Measurements from ENCODE around the gene SMAD5.

The SMAD5 gene

GRCh38 chr5:136212252-136212721 lies 79.6 kb downstream of the SMAD5 start:
- TF ChIP-seq POLR2AphosphoS5 (IDR thresholded peaks at IDR 0.05; ENCODE audit: low read depth, low read length): no peak
- TF ChIP-seq POLR2A (IDR thresholded peaks at IDR 0.05; ENCODE audit: low read depth, low read length): no peak
- peak; percentile 81 for FAIRE-seq
- DNase-seq (ENCODE audit: insufficient read length): peak; percentile 53

- TF ChIP-seq TAF1 (IDR thresholded peaks at IDR 0.05; ENCODE audit: borderline replicate concordance, low read depth, low read length) (no peak), POLR2AphosphoS5 (IDR thresholded peaks at IDR 0.05; ENCODE audit: low read depth, low read length) (no peak), POLR2A (IDR thresholded peaks at IDR 0.05; ENCODE audit: low read depth, low read length) (no peak)
- DNase-seq (ENCODE audit: insufficient read length): no peak
- no peak for FAIRE-seq
These were observed 81.4 kb downstream of the SMAD5 start for GRCh38 chr5:136213919-136214493.

- no peak for DNase-seq (ENCODE audit: insufficient read length)
- no peak for FAIRE-seq
- TF ChIP-seq POLR2A (IDR thresholded peaks at IDR 0.05; ENCODE audit: low read depth, low read length) (no peak), POLR2AphosphoS5 (IDR thresholded peaks at IDR 0.05; ENCODE audit: low read depth, low read length) (no peak), TAF1 (IDR thresholded peaks at IDR 0.05; ENCODE audit: borderline replicate concordance, low read depth, low read length) (no peak)
These were observed 83.2 kb downstream of the SMAD5 start for GRCh38 chr5:136215812-136216211.

GRCh38 chr5:136216230-136216629 lies 83.6 kb downstream of the SMAD5 start:
- TF ChIP-seq POLR2A (IDR thresholded peaks at IDR 0.05; ENCODE audit: low read depth, low read length): no peak
- TF ChIP-seq TAF1 (IDR thresholded peaks at IDR 0.05; ENCODE audit: borderline replicate concordance, low read depth, low read length): no peak
- no peak for TF ChIP-seq POLR2AphosphoS5 (IDR thresholded peaks at IDR 0.05; ENCODE audit: low read depth, low read length)
- FAIRE-seq: no peak
- DNase-seq (ENCODE audit: insufficient read length): no peak

- no peak for TF ChIP-seq POLR2A (IDR thresholded peaks at IDR 0.05; ENCODE audit: low read depth, low read length)
- no peak for TF ChIP-seq TAF1 (IDR thresholded peaks at IDR 0.05; ENCODE audit: borderline replicate concordance, low read depth, low read length)
- TF ChIP-seq POLR2AphosphoS5 (IDR thresholded peaks at IDR 0.05; ENCODE audit: low read depth, low read length): no peak
- DNase-seq (ENCODE audit: insufficient read length) (no peak), FAIRE-seq (no peak)
These were observed 88.7 kb downstream of the SMAD5 start for GRCh38 chr5:136221340-136221739.

GRCh38 chr5:136222580-136223235 lies 90.1 kb downstream of the SMAD5 start:
- no peak for FAIRE-seq
- no peak for DNase-seq (ENCODE audit: insufficient read length)
- TF ChIP-seq POLR2A (IDR thresholded peaks at IDR 0.05; ENCODE audit: low read depth, low read length): no peak
- TF ChIP-seq TAF1 (IDR thresholded peaks at IDR 0.05; ENCODE audit: borderline replicate concordance, low read depth, low read length): no peak
- TF ChIP-seq POLR2AphosphoS5 (IDR thresholded peaks at IDR 0.05; ENCODE audit: low read depth, low read length): no peak

GRCh38 chr5:136225796-136226195 lies 93.2 kb downstream of the SMAD5 start:
- no peak for TF ChIP-seq POLR2AphosphoS5 (IDR thresholded peaks at IDR 0.05; ENCODE audit: low read depth, low read length)
- FAIRE-seq: no peak
- no peak for DNase-seq (ENCODE audit: insufficient read length)

- TF ChIP-seq POLR2AphosphoS5 (IDR thresholded peaks at IDR 0.05; ENCODE audit: low read depth, low read length) (no peak), TAF1 (IDR thresholded peaks at IDR 0.05; ENCODE audit: borderline replicate concordance, low read depth, low read length) (no peak), POLR2A (IDR thresholded peaks at IDR 0.05; ENCODE audit: low read depth, low read length) (no peak)
- FAIRE-seq: no peak
- DNase-seq (ENCODE audit: insufficient read length): no peak
These were observed 93.8 kb downstream of the SMAD5 start for GRCh38 chr5:136226401-136226800.

GRCh38 chr5:136228136-136228757 lies 95.6 kb downstream of the SMAD5 start:
- TF ChIP-seq POLR2AphosphoS5 (IDR thresholded peaks at IDR 0.05; ENCODE audit: low read depth, low read length): no peak
- no peak for TF ChIP-seq POLR2A (IDR thresholded peaks at IDR 0.05; ENCODE audit: low read depth, low read length)
- TF ChIP-seq TAF1 (IDR thresholded peaks at IDR 0.05; ENCODE audit: borderline replicate concordance, low read depth, low read length): no peak
- FAIRE-seq (no peak), DNase-seq (ENCODE audit: insufficient read length) (no peak)

GRCh38 chr5:136230176-136230575 lies 97.5 kb downstream of the SMAD5 start:
- DNase-seq (ENCODE audit: insufficient read length): no peak

GRCh38 chr5:136232316-136232715 lies 99.7 kb downstream of the SMAD5 start:
- DNase-seq (ENCODE audit: insufficient read length) (no peak), FAIRE-seq (peak; percentile 79)
- TF ChIP-seq POLR2A (IDR thresholded peaks at IDR 0.05; ENCODE audit: low read depth, low read length) (no peak), POLR2AphosphoS5 (IDR thresholded peaks at IDR 0.05; ENCODE audit: low read depth, low read length) (no peak), TAF1 (IDR thresholded peaks at IDR 0.05; ENCODE audit: borderline replicate concordance, low read depth, low read length) (no peak)

More at GRCh38 chr5:136230176-136230575, 97.5 kb downstream of the SMAD5 start:
- TF ChIP-seq POLR2A (IDR thresholded peaks at IDR 0.05; ENCODE audit: low read depth, low read length) (no peak), POLR2AphosphoS5 (IDR thresholded peaks at IDR 0.05; ENCODE audit: low read depth, low read length) (no peak), TAF1 (IDR thresholded peaks at IDR 0.05; ENCODE audit: borderline replicate concordance, low read depth, low read length) (no peak)
- FAIRE-seq: no peak
